Esophagus muscularis mucosa (tissue), 4 donors: ENCODE measurements around the gene SPACA9. TPM values are rescaled to one million over a fixed set of nuclear protein-coding genes. Genes with fewer than 3 reads are reported as not detected.

Experiments used
- DNase-seq: peaks from one replicate; pipeline ENCODE4 v3.0.0-alpha.2; 2017; ENCODE audit errors: extremely low spot score
- H3K27ac ChIP-seq, 4 donors: fragments of 200-600 bp; sonication (generic); replicated peaks in 1 of 4; 1 replicate in 3 of 4; 2 replicates in 1 of 4; pipeline ENCODE4 v1.5.1; 2016 to 2019; ENCODE audit warnings: mild to moderate bottlenecking in 1 of 4
- H3K27me3 ChIP-seq, 4 donors: fragments of 200-600 bp; sonication (generic); one replicate each; pipeline versions ENCODE4 v1.5.1 to v1.6.0; 2016 to 2019
- H3K36me3 ChIP-seq, 4 donors: fragments of 200-600 bp; sonication (generic); one replicate each; pipeline ENCODE4 v1.5.1; 2016 to 2019
- H3K4me1 ChIP-seq, 4 donors: fragments of 200-600 bp; sonication (generic); one replicate each; pipeline ENCODE4 v1.5.1; 2016 to 2019
- H3K4me3 ChIP-seq, 4 donors: fragments of 200-600 bp; sonication (generic); 1 replicate in 2 of 4; 2 replicates in 2 of 4; pipeline ENCODE4 v1.5.1; 2016 to 2019; ENCODE audit warnings: mild to moderate bottlenecking in 4 of 4, moderate library complexity in 1 of 4
- H3K9me3 ChIP-seq, 4 donors: fragments of 200-600 bp; sonication (generic); 1 replicate in 3 of 4; 2 replicates in 1 of 4; pipeline ENCODE4 v1.5.1; 2016 to 2019
- EP300 ChIP-seq: sonication (generic); formaldehyde crosslinking; IDR thresholded peaks from one replicate; pipeline ENCODE4 v1.6.1; 2017; ENCODE audit warnings: antibody characterized with exemption
- POLR2A ChIP-seq: fragments of 450-650 bp; IDR thresholded peaks from one replicate; pipeline ENCODE4 v1.6.1; 2017; ENCODE audit warnings: antibody characterized with exemption, moderate library complexity, mild to moderate bottlenecking, low read depth
- POLR2AphosphoS5 ChIP-seq, 2 donors: sonication (generic); formaldehyde crosslinking; IDR thresholded peaks; one replicate each; pipeline ENCODE4 v1.6.1; 2017; ENCODE audit warnings: antibody characterized with exemption in 2 of 2
- WGBS: methylation state at CpG from one replicate; pipeline ENCODE4 v1.1.5; 2018; 5-methylcytosine and 5-hydroxymethylcytosine counted together
- intact Hi-C: fragments of 100-400 bp; cut with DNase I; formaldehyde crosslinking; loops from one replicate; pipeline ENCODE4 v1.15.1; 2023
- total RNA-seq, 4 donors: library from RNA; depleted of rRNA; stranded (reverse); fragments of >200 nt; gene quantifications; one replicate each; pipeline versions ENCODE4 v1.1.0 to v1.2.1, GENCODE V29; 2016
- TF ChIP-seq, protein P1 (sequence below), 3 experiments: fragments of 200-600 bp in 2 of 3; fragments of 450-650 bp in 1 of 3; sonication (generic) in 2 of 3; IDR thresholded peaks; one replicate each; pipeline ENCODE4 v1.5.1; 2017 to 2019; ENCODE audit warnings: antibody characterized with exemption in 3 of 3, mild to moderate bottlenecking in 2 of 3, moderate library complexity in 1 of 3

The SPACA9 gene
- total RNA-seq, 4 donors from 2014 or later = 3.3 to 10.1 (median 5.5) TPM

DNA sequence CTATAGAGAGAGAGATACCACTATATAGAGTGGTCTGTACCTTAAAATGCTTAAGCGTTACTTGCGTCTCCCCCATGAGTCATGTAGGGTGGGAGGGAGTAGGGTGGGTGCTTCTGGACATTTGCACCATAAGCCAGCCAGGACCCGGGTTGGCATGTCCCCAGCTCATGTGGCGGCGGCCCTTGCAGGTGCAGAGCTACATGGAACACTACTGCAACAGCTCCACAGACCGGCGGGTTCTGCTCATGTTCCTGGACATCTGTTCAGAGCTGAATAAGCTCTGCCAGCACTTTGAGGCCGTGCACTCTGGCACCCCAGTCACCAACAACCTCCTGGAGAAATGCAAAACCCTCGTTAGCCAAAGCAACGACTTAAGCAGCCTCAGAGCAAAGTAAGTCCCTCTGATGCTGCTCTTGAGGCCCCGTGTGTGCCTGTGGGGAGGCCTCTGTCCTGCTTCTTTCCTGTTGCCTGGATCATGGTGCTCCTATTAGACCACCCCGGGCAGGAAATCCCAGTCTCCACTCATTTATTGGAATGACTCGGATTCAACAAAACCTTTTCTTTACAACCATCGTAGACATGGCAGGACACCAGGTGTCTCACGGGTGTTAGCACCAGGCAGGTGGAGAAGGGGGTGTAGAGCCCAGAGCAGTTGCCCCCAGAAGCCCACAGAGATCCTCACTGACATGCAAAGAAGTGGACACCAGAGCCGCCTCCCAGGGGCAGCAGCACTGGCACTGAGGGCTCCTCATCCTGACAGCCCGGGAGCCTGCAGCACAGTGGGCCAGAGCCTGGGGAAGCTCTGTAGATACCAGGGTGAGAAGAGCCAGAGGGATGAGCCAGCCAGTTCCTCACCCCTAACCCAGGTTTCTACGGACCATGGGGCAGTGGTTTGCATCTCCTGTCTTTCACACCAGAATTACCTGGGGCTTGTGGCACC lies 8.8 kb downstream of the SPACA9 start:
- H3K4me3 ChIP-seq = no peak overlapping the region
- H3K27ac ChIP-seq = no peak overlapping the region
- H3K36me3 ChIP-seq = peaks cover 0 to 85% (median 31%) of the 10 kb centered on the region in 4 donors
- DNase-seq = no peak
- no peaks in the 10 kb centered on the region for H3K9me3 ChIP-seq
- WGBS = 84% methylated on average over 18 of the region's 18 CpGs
- intact Hi-C loops = no loop called here
- no peaks in the 10 kb centered on the region for H3K27me3 ChIP-seq
- TF ChIP-seq EP300 (no peak), POLR2AphosphoS5 (IDR thresholded peaks at IDR 0.05) (no peak), POLR2A (no peak)
- TF ChIP-seq, protein P1, sequence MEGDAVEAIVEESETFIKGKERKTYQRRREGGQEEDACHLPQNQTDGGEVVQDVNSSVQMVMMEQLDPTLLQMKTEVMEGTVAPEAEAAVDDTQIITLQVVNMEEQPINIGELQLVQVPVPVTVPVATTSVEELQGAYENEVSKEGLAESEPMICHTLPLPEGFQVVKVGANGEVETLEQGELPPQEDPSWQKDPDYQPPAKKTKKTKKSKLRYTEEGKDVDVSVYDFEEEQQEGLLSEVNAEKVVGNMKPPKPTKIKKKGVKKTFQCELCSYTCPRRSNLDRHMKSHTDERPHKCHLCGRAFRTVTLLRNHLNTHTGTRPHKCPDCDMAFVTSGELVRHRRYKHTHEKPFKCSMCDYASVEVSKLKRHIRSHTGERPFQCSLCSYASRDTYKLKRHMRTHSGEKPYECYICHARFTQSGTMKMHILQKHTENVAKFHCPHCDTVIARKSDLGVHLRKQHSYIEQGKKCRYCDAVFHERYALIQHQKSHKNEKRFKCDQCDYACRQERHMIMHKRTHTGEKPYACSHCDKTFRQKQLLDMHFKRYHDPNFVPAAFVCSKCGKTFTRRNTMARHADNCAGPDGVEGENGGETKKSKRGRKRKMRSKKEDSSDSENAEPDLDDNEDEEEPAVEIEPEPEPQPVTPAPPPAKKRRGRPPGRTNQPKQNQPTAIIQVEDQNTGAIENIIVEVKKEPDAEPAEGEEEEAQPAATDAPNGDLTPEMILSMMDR (IDR thresholded peaks at IDR 0.05) = no peak
- H3K4me1 ChIP-seq = no peaks in the 10 kb centered on the region

DNA sequence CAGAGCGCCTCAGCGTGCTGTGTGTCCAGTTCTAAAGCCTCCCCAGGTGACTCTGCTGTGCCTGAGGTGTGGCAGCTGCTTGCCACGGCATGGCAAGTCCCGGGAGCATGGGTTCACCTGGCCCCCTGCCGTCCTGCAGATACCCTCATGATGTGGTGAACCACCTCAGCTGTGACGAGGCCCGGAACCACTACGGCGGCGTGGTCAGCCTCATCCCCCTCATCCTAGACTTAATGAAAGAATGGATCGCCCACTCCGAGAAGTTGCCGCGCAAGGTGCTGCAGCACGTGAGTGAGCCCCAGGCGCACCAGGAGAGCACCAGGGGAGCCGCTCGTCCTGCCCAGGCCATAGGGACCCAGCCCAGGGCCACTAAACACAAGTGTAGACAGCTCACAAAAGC lies 9.5 kb downstream of the SPACA9 start:
- no peak for TF ChIP-seq POLR2AphosphoS5 (IDR thresholded peaks at IDR 0.05)
- TF ChIP-seq, protein P1 (IDR thresholded peaks at IDR 0.05) = no peak
- no peak for TF ChIP-seq POLR2A
- TF ChIP-seq EP300 = no peak
- H3K4me3 ChIP-seq = no peak overlapping the region
- no peak for DNase-seq
- H3K9me3 ChIP-seq = no peaks in the 10 kb centered on the region
- H3K4me1 ChIP-seq = no peaks in the 10 kb centered on the region
- intact Hi-C loops = no loop called here
- 95% methylated on average over 13 of the region's 18 CpGs for WGBS
- H3K27ac ChIP-seq = no peak overlapping the region
- peaks cover 0 to 92% (median 37%) of the 10 kb centered on the region in 4 donors for H3K36me3 ChIP-seq
- H3K27me3 ChIP-seq = no peaks in the 10 kb centered on the region

DNA sequence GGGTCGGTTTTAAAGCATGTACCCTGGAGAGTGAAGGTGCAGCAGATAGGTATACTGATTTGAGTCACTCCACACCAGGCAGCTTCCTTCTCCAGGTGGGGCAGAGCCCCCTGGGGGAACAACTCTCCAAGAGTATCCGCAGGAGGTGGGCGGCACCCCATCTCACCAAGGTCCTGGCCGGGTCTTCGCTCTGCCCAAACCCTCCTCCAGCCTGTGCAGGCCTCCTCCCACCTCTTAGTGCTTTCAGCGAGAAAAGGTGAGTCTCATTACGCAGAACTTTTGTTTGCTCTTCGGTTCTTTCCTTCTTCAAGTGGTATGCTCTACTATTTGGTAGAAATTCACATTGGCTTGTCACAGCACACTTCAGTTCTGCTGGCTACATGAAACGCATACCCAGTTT lies 13.7 kb downstream of the SPACA9 start:
- no peak for TF ChIP-seq POLR2AphosphoS5 (IDR thresholded peaks at IDR 0.05)
- TF ChIP-seq EP300 = no peak
- TF ChIP-seq POLR2A = no peak
- TF ChIP-seq, protein P1 (IDR thresholded peaks at IDR 0.05) = no peak
- no peak overlapping the region for H3K4me3 ChIP-seq
- 83% methylated on average over 9 of the region's 9 CpGs for WGBS
- no peaks in the 10 kb centered on the region for H3K9me3 ChIP-seq
- intact Hi-C loops = no loop called here
- no peak for DNase-seq
- H3K27ac ChIP-seq = no peak overlapping the region
- no peaks in the 10 kb centered on the region for H3K4me1 ChIP-seq
- H3K36me3 ChIP-seq = peaks cover 27 to 96% (median 60%) of the 10 kb centered on the region in 4 donors
- H3K27me3 ChIP-seq = no peaks in the 10 kb centered on the region

DNA sequence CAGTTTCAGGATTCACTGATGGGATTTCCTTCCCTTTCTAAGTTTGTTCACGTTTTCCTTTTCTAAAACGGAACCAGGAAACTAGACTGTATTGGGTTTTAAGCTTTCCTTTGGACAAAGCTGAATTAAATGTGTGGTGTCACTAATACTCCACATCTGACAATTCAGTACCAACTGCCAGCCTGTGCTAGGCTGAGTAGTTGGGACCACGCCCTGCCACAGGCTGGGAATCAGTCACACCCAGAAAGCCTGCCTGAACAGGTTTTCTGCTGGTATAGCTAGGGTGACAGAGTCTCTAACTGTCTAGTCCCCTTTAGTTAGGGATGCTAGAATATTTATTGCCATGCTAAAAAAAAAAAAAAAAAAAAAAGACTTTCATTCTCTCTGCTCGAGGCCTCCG lies 15.6 kb downstream of the SPACA9 start:
- H3K27ac ChIP-seq = no peak overlapping the region
- peaks cover 46 to 96% (median 75%) of the 10 kb centered on the region in 4 donors for H3K36me3 ChIP-seq
- WGBS = 90% methylated on average over 5 of the region's 5 CpGs
- H3K4me3 ChIP-seq = no peak overlapping the region
- TF ChIP-seq POLR2A = no peak
- no peak for TF ChIP-seq POLR2AphosphoS5 (IDR thresholded peaks at IDR 0.05)
- intact Hi-C loops = no loop called here
- H3K9me3 ChIP-seq = no peaks in the 10 kb centered on the region
- no peaks in the 10 kb centered on the region for H3K27me3 ChIP-seq
- H3K4me1 ChIP-seq = no peaks in the 10 kb centered on the region
- no peak for DNase-seq

DNA sequence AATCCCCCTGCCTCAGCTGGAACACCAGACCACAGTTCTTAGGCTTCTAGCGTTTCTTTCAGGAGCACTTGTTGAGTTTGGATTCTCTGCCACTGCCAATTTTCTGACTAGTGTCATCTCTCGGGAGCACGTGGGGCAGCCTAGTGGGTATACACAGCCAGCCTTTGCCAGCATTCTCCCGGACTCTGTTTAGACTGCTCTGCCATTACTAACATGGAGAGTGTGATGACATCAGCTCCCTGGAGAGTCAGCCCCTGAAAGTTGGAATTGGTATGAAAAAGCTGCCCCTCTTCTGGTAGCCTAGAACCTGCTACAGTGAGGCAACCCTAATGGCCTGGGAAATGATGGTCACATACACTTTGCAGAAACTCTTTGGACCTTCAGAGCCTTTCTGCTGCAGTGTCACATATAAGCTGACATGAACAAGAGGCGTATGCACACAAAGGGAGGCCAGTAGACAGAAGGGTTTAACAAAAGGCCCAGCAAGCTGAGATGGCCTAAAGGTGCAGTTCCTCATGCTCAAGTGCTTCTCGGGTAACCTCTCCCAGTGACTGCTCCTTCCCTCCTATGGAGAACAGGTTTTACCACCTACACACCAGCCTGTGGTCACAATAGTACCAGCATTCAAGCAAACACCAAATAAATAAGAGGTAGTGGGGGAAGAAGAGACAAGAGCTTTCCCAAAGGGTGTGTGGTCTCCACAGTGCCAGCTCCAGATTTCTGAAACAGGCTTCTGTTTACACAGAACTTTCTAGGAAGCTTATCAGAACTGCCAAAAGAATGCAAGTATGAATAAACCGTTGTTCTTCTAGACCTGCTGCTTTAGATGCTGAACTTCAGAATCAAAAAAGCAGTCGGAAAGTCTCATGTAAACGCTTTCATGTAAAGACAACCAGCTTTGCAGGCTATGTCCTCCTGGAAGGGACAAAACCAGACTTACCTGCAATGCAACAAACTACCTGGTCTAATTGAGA lies 16.5 kb downstream of the SPACA9 start:
- TF ChIP-seq POLR2AphosphoS5 (IDR thresholded peaks at IDR 0.05) = no peak
- TF ChIP-seq POLR2A = no peak
- TF ChIP-seq, protein P1 (IDR thresholded peaks at IDR 0.05) = no peak
- no peak for TF ChIP-seq EP300
- no peak for DNase-seq
- 60% methylated on average over 9 of the region's 9 CpGs for WGBS
- no peaks in the 10 kb centered on the region for H3K9me3 ChIP-seq
- H3K27ac ChIP-seq = no peak overlapping the region
- H3K36me3 ChIP-seq = peaks cover 54 to 97% (median 82%) of the 10 kb centered on the region in 4 donors
- H3K4me3 ChIP-seq = no peak overlapping the region
- intact Hi-C loops = no loop called here
- no peaks in the 10 kb centered on the region for H3K27me3 ChIP-seq
- H3K4me1 ChIP-seq = no peaks in the 10 kb centered on the region
